GM21576 (cell line): ENCODE measurements around the gene GMDS.
A peak's percentile ranks its signal among the peaks of the same experiment; 100 is the strongest.

ENCODE experiments used
- ATAC-seq: cut with Tn5 transposase; IDR thresholded peaks from one replicate; pipeline ENCODE4 v1.9.1; 2021; ENCODE audit warnings: mild to moderate bottlenecking, moderate library complexity; ENCODE audit not compliant: unreplicated experiment

The GMDS gene

DNA sequence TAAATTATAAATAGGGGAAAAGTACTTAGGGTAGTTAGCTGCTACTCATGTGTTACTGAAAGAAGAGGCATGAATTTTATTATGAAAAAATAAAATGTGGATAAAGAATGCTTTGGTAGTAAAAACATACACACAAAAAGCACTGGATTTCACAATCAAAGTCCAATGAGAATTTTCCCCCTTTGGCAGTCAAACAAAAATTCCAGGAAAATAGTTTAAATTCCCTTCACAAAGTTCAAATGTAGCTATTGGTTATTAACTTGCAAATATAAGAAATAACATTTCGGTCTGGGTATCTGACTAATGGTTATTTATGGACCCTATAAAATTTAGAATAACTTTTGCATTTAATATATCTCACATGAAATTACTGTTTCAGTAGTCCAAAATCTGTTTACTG is 425.2 kb downstream of the GMDS start:
- ATAC-seq, result no peak

DNA sequence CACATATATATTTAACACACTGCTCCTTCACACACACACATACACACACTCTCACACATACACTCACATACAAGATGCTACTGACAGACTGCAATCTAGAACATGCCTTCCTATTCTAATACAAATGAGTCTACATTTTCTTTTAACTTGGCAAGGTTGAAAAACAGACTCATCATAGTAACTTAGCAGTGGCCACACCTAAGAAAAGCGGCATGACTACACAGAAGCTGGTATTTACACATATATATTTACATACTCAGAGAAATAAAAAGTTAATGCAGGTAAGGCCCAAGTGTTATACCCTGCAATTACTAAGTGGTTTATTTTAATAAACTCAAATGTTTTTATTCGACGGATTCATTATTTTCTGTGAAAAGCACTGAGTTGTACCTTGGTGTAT is 426.4 kb downstream of the GMDS start:
- ATAC-seq, result no peak

DNA sequence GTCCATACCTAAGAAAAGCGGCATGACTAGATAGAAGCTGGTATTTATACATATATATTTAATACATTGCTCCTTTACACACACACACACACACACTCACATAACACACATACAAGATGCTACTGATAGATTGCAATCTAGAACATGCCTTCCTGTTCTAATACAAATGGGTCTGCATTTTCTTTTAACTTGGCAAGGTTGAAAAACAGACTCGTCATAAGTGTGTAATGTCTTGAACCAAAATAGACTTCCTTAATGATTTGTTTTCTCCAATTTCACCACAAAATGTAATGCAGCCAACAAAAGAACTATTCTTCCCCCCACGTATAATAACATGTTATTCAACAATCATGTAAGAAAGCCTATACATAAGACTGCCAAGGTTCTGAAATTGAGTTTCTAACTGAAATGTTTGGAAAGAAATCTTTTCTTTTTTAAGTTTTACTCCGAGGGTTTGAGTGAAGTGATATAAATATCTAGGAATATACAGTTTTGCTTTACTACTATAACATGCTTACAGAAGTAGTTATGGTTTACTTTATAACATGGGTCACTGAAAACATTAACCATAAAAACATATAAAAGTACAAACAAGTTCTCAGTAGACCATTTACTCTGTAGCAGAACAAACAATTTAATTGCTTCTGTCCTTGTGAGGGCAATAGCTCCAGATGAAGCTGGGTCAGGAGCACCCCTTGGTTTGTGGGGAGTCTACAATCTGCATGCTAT is 428.2 kb downstream of the GMDS start:
- ATAC-seq, result no peak

DNA sequence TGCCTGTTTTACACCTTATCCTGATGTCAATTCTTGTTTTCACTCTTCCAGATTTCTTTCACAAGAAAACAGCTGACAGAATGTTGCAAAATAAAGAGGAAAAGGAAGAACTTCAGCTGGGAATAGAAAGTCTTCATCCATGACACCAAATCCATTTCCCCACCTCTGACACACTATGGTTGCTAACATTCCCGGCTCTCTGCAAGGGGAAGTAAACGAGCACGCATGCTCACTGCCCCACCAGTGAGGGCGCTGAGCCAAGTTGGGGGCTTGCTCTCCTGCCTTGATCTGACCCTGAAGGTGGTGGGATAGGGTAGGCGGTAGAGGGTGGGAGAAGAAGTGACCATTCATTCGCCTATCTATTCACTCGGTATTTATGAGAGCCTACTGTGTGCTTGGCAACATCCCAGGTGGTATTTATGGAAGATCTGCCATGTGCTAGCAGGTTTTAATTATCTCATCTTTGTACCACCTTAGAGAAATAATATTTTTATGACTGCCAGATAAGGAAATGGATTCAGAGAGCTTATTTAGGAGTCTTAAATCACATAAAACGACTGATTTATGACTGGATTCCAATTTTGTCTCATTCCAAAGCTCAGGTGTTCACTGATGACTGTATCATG is 429.5 kb downstream of the GMDS start:
- ATAC-seq, result no peak

DNA sequence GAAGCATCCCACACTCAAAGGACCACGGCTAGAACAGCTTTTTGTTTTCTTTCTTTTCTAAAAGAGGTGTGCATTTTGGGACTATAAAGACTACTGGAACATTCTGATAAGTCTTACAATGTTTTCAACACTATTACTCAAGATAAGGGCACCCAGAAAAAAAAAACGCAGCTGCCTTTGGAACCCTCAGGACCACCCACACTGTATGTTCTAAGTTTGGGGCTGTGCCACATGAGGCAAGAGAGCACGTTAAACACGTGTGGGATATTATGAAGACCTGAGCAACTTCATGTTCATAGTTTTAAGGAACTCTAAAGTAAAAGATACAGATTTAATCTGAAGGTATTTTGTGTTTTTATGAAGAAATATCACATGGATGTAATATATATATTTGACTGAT is 431.1 kb downstream of the GMDS start:
- ATAC-seq, result no peak

DNA sequence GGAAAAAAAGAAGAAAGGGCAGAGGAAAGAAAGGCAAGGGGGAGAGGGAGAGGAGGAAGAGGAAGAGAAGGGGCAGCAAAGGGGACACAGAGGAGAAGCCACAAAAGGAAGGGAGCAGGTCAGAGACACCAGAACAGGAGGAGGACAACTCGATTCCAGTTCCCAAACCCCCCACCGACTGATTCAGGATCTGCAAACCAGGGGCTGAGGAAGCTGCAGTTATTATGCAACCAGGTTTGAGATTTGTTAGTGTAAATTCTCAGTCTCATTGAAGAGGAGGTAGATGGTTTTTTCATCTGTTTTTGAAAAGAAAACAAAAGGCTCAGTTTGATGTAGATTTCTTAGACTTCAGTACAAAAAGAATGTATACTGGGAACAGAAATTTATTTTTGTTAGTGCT is 432.9 kb downstream of the GMDS start:
- no peak for ATAC-seq

DNA sequence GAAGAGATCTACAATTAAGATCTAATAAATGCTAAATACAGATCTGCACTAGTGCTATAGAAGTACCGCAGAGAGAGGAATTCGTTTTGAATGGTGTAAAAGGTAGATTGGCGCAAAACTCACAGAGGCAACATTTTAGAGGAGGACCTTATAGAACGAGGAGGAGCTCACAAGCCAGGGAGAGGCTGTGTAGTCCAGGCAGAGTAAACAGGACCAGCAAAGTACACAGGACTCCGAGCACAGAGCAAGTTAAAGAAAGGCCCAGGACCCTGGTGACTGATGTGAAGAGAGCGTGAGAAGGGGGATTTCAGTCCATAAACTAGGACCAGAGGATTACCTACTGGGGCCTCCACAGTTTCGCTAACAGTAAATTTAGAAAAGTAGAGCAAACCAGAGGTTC is 433.4 kb downstream of the GMDS start:
- no peak for ATAC-seq

DNA sequence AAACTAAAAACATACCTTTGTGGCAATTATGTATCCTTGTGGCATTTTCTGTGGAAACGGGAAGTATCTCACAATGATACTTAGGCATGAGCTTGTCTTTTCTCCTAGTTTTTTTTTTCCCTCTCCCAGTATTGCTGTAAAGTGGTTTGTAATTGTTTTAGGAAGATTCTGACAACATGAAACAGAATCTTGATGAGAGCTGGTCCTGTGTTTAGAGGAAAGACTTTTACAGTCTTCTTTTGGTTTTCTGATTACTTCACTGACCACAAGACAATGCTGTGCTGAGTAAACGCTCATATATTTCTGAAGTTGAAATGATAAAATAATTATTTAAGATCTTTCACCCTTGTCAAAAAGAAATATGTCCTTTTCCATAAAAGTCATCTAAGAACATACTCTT is 434.5 kb downstream of the GMDS start:
- ATAC-seq, result no peak

DNA sequence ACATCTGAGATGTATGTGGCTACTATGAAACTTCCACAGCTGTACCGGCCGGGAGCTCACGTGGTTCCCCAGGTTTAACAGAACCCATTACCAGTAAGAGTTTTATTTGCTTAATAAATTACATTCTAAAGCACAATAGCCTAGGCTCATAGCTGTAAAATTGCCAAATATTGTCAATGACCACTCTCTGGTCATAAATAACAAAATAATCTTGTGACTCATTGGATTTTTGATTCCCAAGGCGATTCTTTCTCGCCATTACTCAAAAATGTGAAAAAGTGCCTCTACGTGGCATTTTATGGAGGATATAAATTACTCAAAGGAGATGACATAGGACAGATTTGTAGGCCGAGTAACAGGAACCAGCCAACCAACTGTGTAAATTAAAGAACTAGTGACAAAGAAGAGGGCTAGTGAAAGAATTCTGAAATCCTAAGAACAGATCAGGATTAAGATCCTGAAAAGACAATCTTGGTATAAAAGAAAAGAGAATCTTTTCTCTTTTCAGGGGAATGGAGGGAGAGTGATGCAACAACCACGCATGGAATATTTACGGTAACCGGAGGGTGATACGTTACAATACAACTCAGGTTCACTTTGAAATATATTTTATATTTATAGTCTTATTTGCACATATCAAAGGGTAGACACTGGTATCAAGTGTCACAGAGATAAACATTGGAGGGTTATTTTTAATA is 436.0 kb downstream of the GMDS start:
- ATAC-seq, result no peak

DNA sequence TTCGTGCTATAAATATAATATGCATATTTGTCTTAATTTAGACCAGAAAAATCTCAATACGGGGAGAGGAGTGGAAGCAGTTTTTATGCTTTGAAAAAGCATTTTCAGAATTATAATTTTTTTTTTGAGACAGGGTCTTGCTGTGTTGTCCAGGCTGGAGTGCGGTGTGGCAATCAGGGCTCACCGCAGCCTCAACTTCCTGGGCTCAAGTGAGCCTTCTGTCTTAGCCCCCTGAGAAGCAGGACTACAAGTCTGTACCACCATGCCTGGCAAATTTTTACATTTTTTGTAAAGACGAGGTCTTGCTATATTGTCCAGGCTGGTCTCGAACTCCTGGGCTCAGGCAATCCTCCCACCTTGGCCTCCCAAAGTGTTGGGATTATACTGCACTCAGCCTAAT is 438.5 kb downstream of the GMDS start:
- ATAC-seq, result no peak

GRCh38 chr6:1802491-1803395 is 442.7 kb downstream of the GMDS start:
- ATAC-seq, result no peak

GRCh38 chr6:1801401-1801800 is 444.0 kb downstream of the GMDS start:
- no peak for ATAC-seq

DNA sequence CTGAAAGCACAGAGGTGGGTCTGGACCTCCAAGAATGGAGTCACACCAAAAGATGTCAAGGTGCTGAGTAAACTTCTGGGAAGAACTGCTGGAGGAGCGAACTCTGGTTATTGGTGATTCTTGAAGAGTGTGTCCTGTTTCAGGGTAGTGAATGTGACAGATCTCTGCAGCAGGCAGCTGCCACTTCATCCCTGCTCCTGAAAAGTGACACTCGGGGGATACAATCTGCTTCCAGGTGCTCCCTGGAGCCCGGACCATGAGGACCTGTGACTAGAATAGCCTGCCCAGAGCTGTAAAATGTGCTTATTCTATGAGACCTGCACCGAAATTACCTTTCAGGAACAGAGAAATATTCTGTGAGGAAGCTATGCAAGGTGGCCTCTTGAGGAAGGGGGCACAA is 444.6 kb downstream of the GMDS start:
- no peak for ATAC-seq

DNA sequence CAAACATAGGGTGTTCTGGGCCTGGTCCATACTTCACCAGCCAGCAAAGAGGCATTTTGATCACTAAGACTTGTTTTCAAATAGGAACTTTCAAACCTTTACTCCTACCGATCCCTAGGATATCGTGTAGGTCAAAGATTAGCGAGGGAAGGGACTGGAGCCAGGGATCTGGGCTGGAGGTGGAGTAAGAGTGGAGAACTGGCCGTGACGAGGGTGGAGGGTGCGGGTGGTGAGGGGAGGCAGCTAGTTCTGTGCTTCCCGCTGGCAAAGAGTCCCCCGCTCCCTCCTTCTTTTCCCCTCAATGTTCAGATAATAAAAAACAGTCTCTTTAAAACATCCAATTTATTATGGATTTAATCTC is 446.5 kb downstream of the GMDS start:
- ATAC-seq, result no peak

DNA sequence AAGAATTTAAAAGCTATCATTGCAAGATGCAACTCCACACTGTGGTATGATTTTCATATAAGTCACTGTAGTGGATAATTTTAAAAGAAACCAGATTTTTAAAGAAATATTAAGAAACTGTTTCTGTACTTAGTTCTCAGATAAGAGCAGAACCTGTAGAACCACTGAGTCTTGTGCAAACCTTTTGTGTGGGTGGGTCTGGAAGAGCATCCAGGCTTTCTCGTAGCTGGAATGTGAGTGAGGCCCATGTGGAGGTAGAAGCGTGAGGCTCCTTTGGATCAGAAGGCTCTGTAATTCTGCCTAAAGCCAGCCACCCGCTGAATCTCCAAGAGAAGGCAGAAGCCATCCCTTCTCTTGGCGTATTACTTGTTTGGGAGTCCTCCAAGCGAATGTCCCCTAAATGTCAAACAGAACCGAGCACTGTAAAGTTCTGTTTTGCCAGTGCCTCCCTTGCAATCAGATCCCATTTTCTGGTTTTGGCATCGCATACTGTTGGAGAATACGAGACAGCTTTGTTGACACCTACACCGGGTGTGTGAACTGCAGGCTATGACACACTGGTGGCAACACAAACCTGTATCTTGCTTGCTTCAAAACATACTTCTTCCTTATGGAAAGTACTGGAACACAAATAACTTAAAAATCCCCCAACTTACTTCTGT is 447.0 kb downstream of the GMDS start:
- no peak for ATAC-seq

GRCh38 chr6:1797801-1798200 is 447.6 kb downstream of the GMDS start:
- ATAC-seq, result no peak

- peak; percentile 88 for ATAC-seq
Measured at GRCh38 chr6:1796706-1797529, 448.5 kb downstream of the GMDS start.

DNA sequence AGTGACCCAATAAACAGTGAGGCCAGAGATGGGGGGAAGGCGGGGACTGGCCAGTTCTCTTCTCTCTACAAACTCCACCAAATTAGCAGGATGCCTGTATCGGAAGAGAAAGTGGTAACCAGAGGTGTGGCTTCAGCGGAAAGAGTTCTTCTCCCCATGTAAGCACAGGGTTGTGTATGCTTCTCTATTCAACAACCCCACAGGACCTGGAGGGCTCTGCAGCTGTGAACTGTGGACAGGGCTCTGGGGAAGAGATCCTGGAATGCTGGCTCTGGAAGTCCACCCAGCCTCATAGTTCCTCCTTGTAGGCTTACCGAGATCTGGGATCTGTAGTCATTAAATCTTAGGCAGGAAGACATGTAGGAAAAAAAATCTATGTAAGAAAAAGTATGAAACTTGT is 449.5 kb downstream of the GMDS start:
- no peak for ATAC-seq

GRCh38 chr6:1792989-1793388 is 452.4 kb downstream of the GMDS start:
- ATAC-seq, result no peak

DNA sequence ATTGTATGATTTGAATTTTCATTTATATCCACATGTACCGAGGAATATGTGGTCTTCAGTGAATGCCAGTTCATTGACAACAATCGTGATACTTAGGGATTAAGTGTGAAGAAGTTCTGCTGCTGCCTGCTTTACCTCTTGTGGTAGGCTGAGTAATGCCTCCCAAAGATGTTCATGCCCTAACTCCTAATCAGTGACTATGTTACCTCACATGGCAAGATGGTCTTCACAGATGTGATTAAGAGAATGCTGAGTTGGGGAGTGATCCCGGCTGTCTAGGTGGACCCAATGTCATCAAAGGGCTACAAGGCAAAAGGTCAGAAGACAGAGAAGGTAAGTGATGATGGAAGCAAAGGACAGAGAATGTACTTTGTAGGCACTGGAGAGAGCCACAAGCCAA is 454.7 kb downstream of the GMDS start:
- no peak for ATAC-seq
